Natural killer cell (primary cell): Measurements from ENCODE around the gene SPECC1. TPM values are rescaled to one million over a fixed set of nuclear protein-coding genes. Genes with fewer than 3 reads are reported as not detected.

Source experiments
- ATAC-seq, 3 donors: fragments of 150-1000 bp in 2 of 3; fragments of 200-7000 bp in 1 of 3; cut with Tn5 transposase; 1 replicate in 1 of 3; 2 replicates in 2 of 3; pipeline ENCODE4 v1.10.0; 2021; ENCODE audit warnings: mild to moderate bottlenecking in 2 of 3, moderate library complexity in 2 of 3
- DNase-seq, 2 donors: peaks; one replicate each; pipeline versions ENCODE4 v3.0.0 to v3.0.0-alpha.2; 2013 to 2021; ENCODE audit warnings: mixed read lengths in 1 of 2
- H3K27ac ChIP-seq: one replicate; pipeline ENCODE4 v1.5.1; 2013; ENCODE audit warnings: mild to moderate bottlenecking, low read length
- H3K27me3 ChIP-seq: one replicate; pipeline ENCODE4 v1.6.1; 2013; ENCODE audit warnings: low read length; ENCODE audit not compliant: control insufficient read depth, insufficient read depth
- H3K36me3 ChIP-seq: one replicate; pipeline ENCODE4 v1.6.1; 2013; ENCODE audit warnings: low read length; ENCODE audit not compliant: control insufficient read depth, insufficient read depth
- H3K4me1 ChIP-seq: one replicate; pipeline ENCODE4 v1.6.1; 2013; ENCODE audit warnings: low read length; ENCODE audit not compliant: control insufficient read depth, insufficient read depth
- H3K4me3 ChIP-seq: one replicate; pipeline ENCODE4 v1.5.1; 2013; ENCODE audit warnings: low read length
- H3K9me3 ChIP-seq: one replicate; pipeline ENCODE4 v1.6.1; 2013; ENCODE audit warnings: low read length; ENCODE audit not compliant: control insufficient read depth, insufficient read depth
- H3K27ac Mint-ChIP-seq, 2 donors: one replicate each; pipeline ENCODE4 v1.8.0; 2022; ENCODE audit warnings: mild to moderate bottlenecking in 2 of 2, mixed read lengths in 2 of 2, moderate library complexity in 1 of 2
- H3K27me3 Mint-ChIP-seq, 2 donors: one replicate each; pipeline ENCODE4 v1.8.0; 2022; ENCODE audit warnings: low read depth in 2 of 2, mixed read lengths in 2 of 2
- H3K36me3 Mint-ChIP-seq: one replicate; pipeline ENCODE4 v1.8.0; 2022; ENCODE audit warnings: mixed read lengths
- H3K4me1 Mint-ChIP-seq, 2 donors: one replicate each; pipeline ENCODE4 v1.8.0; 2022; ENCODE audit warnings: mixed read lengths in 2 of 2
- H3K4me3 Mint-ChIP-seq: one replicate; pipeline ENCODE4 v1.8.0; 2022; ENCODE audit warnings: mild to moderate bottlenecking, moderate library complexity, mixed read lengths
- H3K9me3 Mint-ChIP-seq, 2 donors: one replicate each; pipeline ENCODE4 v1.8.0; 2022; ENCODE audit warnings: mixed read lengths in 2 of 2
- whole genome bisulfite sequencing: methylation state at CpG from one replicate; pipeline ENCODE4 v1.1.7; 2013; ENCODE audit warnings: missing lambda C conversion rate; ENCODE audit not compliant: insufficient coverage; 5-methylcytosine and 5-hydroxymethylcytosine counted together
- intact Hi-C: fragments of 100-400 bp; cut with micrococcal nuclease; formaldehyde crosslinking; loops from one replicate; pipeline ENCODE4 v1.14.2; 2022
- total RNA-seq, 4 donors: library from RNA; stranded (reverse); fragments of 120-200 nt in 1 of 4; gene quantifications; one replicate each; pipeline versions ENCODE4 v1.2.3 to v1.2.4, GENCODE V29; 2013 to 2022
- TF ChIP-seq, protein P1 (sequence below): fragments of 200-600 bp; IDR thresholded peaks from one replicate; pipeline ENCODE4 v1.8.0; 2022; ENCODE audit warnings: antibody characterized with exemption

SPECC1 gene
- total RNA-seq, 3 donors from 2014 or later (not counting 1 experiment from before 2014, with no cell fraction given): 29.3 to 45.1 (median 37.2) TPM

DNA sequence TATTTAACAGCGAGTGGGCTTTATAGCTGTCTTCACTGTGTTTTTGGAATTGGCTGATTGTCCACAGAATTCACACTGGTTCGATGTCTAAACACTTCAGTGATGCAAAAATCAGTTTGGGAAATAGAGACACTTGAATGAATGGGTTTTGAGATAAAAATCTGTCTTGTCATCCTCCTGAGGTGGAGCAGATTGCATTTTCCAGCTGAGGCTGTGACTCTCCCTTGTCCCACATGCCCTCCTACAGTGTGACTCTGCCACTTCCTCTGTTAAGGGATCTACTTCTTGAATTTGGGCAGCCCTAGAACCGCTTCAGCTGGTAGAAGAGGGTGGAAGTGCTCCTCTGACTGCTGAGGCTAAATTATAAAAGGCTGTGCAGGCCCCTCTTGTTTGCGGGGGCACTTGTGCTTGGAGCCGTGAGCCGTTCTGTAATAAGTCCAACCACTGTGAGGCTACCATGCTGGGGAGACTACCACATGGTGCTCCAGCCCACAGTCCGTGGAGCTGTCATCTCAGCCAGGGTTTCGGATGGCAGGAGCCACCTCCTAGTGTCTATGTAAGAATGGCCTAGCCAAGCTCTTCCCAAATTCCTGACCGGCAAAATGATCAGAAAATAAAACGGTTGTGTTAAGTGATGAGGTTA lies 175.9 kb downstream of the SPECC1 start:
- DNase-seq (no peak), ATAC-seq (peak in 2 of 3 donors; percentile 43 to 45)
- peak overlapping the region in 1 of 2 donors; percentile 11 for H3K27ac Mint-ChIP-seq
- Histone ChIP-seq H3K27ac (no peak overlapping the region), H3K9me3 (no peaks in the 10 kb centered on the region), H3K4me3 (no peak overlapping the region), H3K4me1 (no peaks in the 10 kb centered on the region), H3K27me3 (no peaks in the 10 kb centered on the region), H3K36me3 (no peaks in the 10 kb centered on the region)
- intact Hi-C loops: no loop called here
- 77% methylated on average over 10 of the region's 10 CpGs for WGBS
- TF ChIP-seq, protein P1, sequence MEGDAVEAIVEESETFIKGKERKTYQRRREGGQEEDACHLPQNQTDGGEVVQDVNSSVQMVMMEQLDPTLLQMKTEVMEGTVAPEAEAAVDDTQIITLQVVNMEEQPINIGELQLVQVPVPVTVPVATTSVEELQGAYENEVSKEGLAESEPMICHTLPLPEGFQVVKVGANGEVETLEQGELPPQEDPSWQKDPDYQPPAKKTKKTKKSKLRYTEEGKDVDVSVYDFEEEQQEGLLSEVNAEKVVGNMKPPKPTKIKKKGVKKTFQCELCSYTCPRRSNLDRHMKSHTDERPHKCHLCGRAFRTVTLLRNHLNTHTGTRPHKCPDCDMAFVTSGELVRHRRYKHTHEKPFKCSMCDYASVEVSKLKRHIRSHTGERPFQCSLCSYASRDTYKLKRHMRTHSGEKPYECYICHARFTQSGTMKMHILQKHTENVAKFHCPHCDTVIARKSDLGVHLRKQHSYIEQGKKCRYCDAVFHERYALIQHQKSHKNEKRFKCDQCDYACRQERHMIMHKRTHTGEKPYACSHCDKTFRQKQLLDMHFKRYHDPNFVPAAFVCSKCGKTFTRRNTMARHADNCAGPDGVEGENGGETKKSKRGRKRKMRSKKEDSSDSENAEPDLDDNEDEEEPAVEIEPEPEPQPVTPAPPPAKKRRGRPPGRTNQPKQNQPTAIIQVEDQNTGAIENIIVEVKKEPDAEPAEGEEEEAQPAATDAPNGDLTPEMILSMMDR: no peak
- H3K4me1 Mint-ChIP-seq: peaks cover 6 to 9% of the 10 kb centered on the region in 2 donors
- no peaks in the 10 kb centered on the region for H3K9me3 Mint-ChIP-seq
- H3K36me3 Mint-ChIP-seq: no peaks in the 10 kb centered on the region
- H3K4me3 Mint-ChIP-seq: no peak overlapping the region
- no peaks in the 10 kb centered on the region for H3K27me3 Mint-ChIP-seq

DNA sequence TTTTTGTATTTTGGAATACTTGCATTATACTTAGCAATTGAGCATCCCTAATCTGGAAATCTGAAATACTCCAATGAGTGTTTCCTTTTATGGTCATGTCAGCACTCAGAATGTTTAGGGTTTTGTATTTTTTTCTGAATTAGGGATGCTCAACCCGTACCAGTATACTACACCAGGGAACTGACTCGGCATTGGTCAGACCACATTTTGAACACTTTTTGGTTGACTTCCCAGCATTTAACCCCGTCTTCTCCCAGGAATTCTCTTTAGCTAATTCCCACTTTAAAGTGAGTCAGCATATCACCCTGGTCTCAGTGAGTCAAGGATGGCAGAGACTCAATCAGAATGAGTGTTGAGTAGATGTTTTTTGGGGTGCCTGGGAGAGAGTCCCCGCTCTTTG lies 177.9 kb downstream of the SPECC1 start:
- intact Hi-C loops: no loop called here
- Mint-ChIP-seq H3K4me3 (no peak overlapping the region), H3K27me3 (no peaks in the 10 kb centered on the region), H3K27ac (no peak overlapping the region), H3K36me3 (no peaks in the 10 kb centered on the region), H3K4me1 (peaks cover 6 to 9% of the 10 kb centered on the region in 2 donors), H3K9me3 (no peaks in the 10 kb centered on the region)
- TF ChIP-seq, protein P1: no peak
- 95% methylated on average over 4 of the region's 4 CpGs for WGBS
- no peak for DNase-seq
- no peak overlapping the region for H3K4me3 ChIP-seq
- no peaks in the 10 kb centered on the region for H3K4me1 ChIP-seq
- no peaks in the 10 kb centered on the region for H3K9me3 ChIP-seq
- no peaks in the 10 kb centered on the region for H3K27me3 ChIP-seq
- H3K27ac ChIP-seq: no peak overlapping the region
- H3K36me3 ChIP-seq: no peaks in the 10 kb centered on the region
- ATAC-seq: no peak

DNA sequence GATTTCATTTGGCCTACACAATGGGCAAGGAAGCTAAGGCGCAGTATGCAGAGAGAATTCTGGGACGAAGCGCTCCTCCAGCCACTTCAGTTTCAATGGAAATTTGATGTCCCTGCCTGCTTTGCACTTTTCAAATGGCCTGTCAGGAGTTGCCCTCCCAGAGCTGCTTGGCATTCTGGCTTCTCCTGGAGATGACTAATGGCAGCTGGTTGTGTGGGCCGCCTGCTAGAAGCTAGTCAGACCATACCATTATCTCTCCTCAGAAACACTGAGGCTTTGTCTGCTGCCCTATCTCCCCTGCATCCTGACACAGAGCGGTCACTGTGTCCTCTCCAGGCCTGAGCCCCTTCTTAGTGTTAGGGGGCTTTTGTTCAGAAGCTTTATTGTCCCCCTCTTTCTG lies 180.1 kb downstream of the SPECC1 start:
- Mint-ChIP-seq H3K36me3 (no peaks in the 10 kb centered on the region), H3K27ac (no peak overlapping the region), H3K4me3 (no peak overlapping the region), H3K27me3 (no peaks in the 10 kb centered on the region), H3K9me3 (no peaks in the 10 kb centered on the region), H3K4me1 (peaks cover 6 to 9% of the 10 kb centered on the region in 2 donors)
- H3K4me3 ChIP-seq: no peak overlapping the region
- intact Hi-C loops: no loop called here
- no peaks in the 10 kb centered on the region for H3K36me3 ChIP-seq
- ATAC-seq: no peak
- H3K9me3 ChIP-seq: no peaks in the 10 kb centered on the region
- H3K27ac ChIP-seq: no peak overlapping the region
- DNase-seq: no peak
- no peaks in the 10 kb centered on the region for H3K27me3 ChIP-seq
- WGBS: 98% methylated on average over 5 of the region's 5 CpGs
- H3K4me1 ChIP-seq: no peaks in the 10 kb centered on the region
- TF ChIP-seq, protein P1: no peak

DNA sequence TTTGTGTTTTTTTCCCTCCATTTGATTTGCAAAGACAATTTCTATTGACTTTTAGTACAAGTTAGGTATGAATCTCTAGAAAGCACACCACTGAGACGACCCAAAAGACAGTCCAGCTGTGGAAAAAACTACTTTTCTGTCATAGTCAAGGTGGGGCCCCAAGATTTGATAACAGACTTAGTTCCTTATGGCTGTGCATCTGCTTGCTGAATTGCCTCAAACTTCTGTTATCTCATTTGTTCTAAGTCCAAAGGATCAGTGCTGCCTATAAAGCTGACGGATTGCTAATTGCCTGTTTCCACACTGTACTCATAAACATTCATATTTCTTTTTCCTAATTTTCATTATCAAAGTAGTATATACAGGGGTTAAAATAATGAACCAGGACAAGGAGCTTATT lies 180.8 kb downstream of the SPECC1 start:
- no peak overlapping the region for H3K4me3 ChIP-seq
- Mint-ChIP-seq H3K4me1 (peaks cover 5 to 6% of the 10 kb centered on the region in 2 donors), H3K36me3 (no peaks in the 10 kb centered on the region), H3K9me3 (no peaks in the 10 kb centered on the region), H3K27me3 (no peaks in the 10 kb centered on the region), H3K4me3 (no peak overlapping the region), H3K27ac (no peak overlapping the region)
- ATAC-seq: no peak
- H3K27ac ChIP-seq: no peak overlapping the region
- intact Hi-C loops: no loop called here
- no peaks in the 10 kb centered on the region for H3K4me1 ChIP-seq
- DNase-seq: no peak
- no peaks in the 10 kb centered on the region for H3K36me3 ChIP-seq
- no peaks in the 10 kb centered on the region for H3K9me3 ChIP-seq
- 69% methylated on average over 1 of the region's 2 CpGs for WGBS
- TF ChIP-seq, protein P1: no peak
- H3K27me3 ChIP-seq: no peaks in the 10 kb centered on the region
